Measurements from ENCODE around the gene DEPDC4. TPM values are rescaled to one million over a fixed set of nuclear protein-coding genes. Genes with fewer than 3 reads are reported as not detected.
"Not testable (repeated sequence)": the region's sequence is repeated elsewhere in the genome, so short reads cannot be mapped to it uniquely, and the experiment has no call there.

Gene DEPDC4
- total and polyA plus RNA-seq, 12 donors = 0.47 to 2.0 (median 0.77) TPM

- peaks cover 2 to 37% (median 28%) of the 10 kb centered on the region in 9 donors for H3K4me1 ChIP-seq
- intact Hi-C loops (cut with DNase I) = loop anchor here in 6 of 10 donors (2.0 to 10.0 kb wide), 6 partner anchors 64 to 309 kb away; partner anchors contain the start of genes ACTR6 (in 4 of the 6), BLTP3B (in 1 of the 6) and GAS2L3 (in 1 of the 6)
- no peaks in the 10 kb centered on the region for H3K27me3 ChIP-seq
- no peak for ATAC-seq
- H3K36me3 ChIP-seq = no peaks in the 10 kb centered on the region
- no peaks in the 10 kb centered on the region for H3K9me3 ChIP-seq
- TF ChIP-seq, protein P1, sequence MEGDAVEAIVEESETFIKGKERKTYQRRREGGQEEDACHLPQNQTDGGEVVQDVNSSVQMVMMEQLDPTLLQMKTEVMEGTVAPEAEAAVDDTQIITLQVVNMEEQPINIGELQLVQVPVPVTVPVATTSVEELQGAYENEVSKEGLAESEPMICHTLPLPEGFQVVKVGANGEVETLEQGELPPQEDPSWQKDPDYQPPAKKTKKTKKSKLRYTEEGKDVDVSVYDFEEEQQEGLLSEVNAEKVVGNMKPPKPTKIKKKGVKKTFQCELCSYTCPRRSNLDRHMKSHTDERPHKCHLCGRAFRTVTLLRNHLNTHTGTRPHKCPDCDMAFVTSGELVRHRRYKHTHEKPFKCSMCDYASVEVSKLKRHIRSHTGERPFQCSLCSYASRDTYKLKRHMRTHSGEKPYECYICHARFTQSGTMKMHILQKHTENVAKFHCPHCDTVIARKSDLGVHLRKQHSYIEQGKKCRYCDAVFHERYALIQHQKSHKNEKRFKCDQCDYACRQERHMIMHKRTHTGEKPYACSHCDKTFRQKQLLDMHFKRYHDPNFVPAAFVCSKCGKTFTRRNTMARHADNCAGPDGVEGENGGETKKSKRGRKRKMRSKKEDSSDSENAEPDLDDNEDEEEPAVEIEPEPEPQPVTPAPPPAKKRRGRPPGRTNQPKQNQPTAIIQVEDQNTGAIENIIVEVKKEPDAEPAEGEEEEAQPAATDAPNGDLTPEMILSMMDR (IDR thresholded peaks at IDR 0.05) = no peak
- peak overlapping the region; percentile 69 to 97 (median 88) for H3K4me3 ChIP-seq
- WGBS, 2 donors = 65 to 75% methylated on average over 11 of the region's 11 CpGs
- DNase-seq = no peak
- peak overlapping the region in 9 of 10 donors; percentile 92 to 99 (median 98) for H3K27ac ChIP-seq
These were observed 921 bp downstream of the DEPDC4 start for GRCh38 chr12:100265732-100266584.

- H3K9me3 ChIP-seq, H3K27ac ChIP-seq, DNase-seq, H3K36me3 ChIP-seq, H3K4me3 ChIP-seq, ATAC-seq, H3K27me3 ChIP-seq: not testable (repeated sequence)
- intact Hi-C loops (cut with DNase I) = loop anchor here in 4 of 10 donors (2.0 to 10.0 kb wide), 5 partner anchors 63 to 310 kb away; partner anchors contain the start of genes ACTR6 (in 3 of the 4) and GAS2L3 (in 1 of the 4)
- WGBS, 2 donors = 96 to 99% methylated on average over 5 of the region's 5 CpGs
- peaks cover 2 to 30% (median 23%) of the 10 kb centered on the region in 9 donors for H3K4me1 ChIP-seq
These were observed 1.8 kb downstream of the DEPDC4 start for GRCh38 chr12:100265107-100265506.

- Histone ChIP-seq H3K27ac (no peak overlapping the region), H3K27me3 (no peaks in the 10 kb centered on the region), H3K4me1 (peaks cover 0 to 10% (median 3%) of the 10 kb centered on the region in 9 donors), H3K4me3 (no peak overlapping the region), H3K36me3 (no peaks in the 10 kb centered on the region), H3K9me3 (no peaks in the 10 kb centered on the region)
- WGBS, 2 donors = 87% methylated on average over 5 of the region's 5 CpGs
- intact Hi-C loops (cut with DNase I) = loop anchor here in 3 of 10 donors (10.0 kb wide), 3 partner anchors 128 to 312 kb away; partner anchors contain the start of gene GAS2L3 (in 1 of the 3)
- ATAC-seq (no peak), DNase-seq (no peak)
- TF ChIP-seq, protein P1 (IDR thresholded peaks at IDR 0.05) = no peak
These were observed 3.7 kb downstream of the DEPDC4 start for GRCh38 chr12:100263131-100263530.

GRCh38 chr12:100258127-100258526 is 8.8 kb downstream of the DEPDC4 start:
- Histone ChIP-seq H3K4me3 (no peak overlapping the region), H3K9me3 (no peaks in the 10 kb centered on the region), H3K4me1 (no peaks in the 10 kb centered on the region), H3K36me3 (no peaks in the 10 kb centered on the region), H3K27me3 (no peaks in the 10 kb centered on the region), H3K27ac (no peak overlapping the region)
- WGBS, 2 donors = 94 to 100% methylated on average over 1 of the region's 1 CpG
- TF ChIP-seq, protein P1 (IDR thresholded peaks at IDR 0.05) = no peak
- ATAC-seq = no peak
- intact Hi-C loops (cut with DNase I) = no loop called here
- no peak for DNase-seq
